ENCODE data around the gene PHIP.

The PHIP gene

DNA sequence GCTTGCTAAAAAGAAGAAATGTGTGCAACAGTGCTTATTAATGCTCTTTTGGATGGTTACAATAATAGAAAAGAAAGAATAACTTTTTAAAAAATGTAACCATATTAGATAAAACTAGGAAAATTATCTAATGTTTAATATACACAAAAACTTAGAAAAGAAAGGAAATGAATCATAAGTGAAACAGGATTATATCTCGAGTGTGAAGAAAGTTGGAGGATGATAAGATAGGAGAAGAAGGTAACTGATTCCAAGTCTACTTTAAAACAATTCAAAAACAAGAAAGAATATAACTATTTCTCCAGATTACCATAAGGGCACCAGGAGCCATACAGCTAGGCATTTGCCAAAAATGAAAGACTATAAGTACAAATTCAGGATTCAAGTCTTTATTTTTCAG lies 73.0 kb downstream of the PHIP start:
- Histone ChIP-seq H3K36me3 (ENCODE audit: insufficient read depth, low read depth, low read length) (peaks cover 98% of the 10 kb centered on the region), H3K27ac (ENCODE audit: low read length) (no peak overlapping the region)

DNA sequence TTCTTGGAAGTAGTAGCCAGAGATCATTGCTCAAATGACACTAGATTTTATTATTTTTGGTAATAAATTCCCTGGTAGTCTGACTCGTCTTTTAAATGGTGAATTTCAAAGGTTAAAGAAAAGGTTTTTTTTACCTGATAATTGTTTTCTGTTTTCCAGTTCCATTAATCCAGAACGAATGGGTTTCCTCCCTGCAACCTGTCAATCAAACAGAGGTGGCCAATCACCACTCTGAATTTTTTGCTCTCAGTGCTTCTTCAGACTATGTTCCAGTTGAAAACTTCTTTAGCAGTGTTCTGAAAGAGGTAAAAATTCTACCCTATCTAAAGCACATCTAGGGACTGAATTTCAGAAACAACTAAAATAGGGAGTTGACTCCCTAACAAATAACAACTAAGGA lies 73.8 kb downstream of the PHIP start:
- H3K27ac ChIP-seq (ENCODE audit: low read length): no peak overlapping the region
- no peak overlapping the region for H3K9ac ChIP-seq (ENCODE audit: low read depth, low read length)
- H3K4me1 ChIP-seq (ENCODE audit: insufficient read depth, low read length): no peaks in the 10 kb centered on the region
- H3K4me3 ChIP-seq (ENCODE audit: low read length): no peak overlapping the region
- no peaks in the 10 kb centered on the region for H3K9me3 ChIP-seq (ENCODE audit: insufficient read depth, low read depth, low read length)
- no peaks in the 10 kb centered on the region for H3K27me3 ChIP-seq (ENCODE audit: insufficient read depth, low read length)
- H3K36me3 ChIP-seq (ENCODE audit: insufficient read depth, low read depth, low read length): peaks cover 98% of the 10 kb centered on the region

More for the DNA sequence above, 73.0 kb downstream of the PHIP start:
- H3K9me3 ChIP-seq (ENCODE audit: insufficient read depth, low read depth, low read length): no peaks in the 10 kb centered on the region
- H3K9ac ChIP-seq (ENCODE audit: low read depth, low read length): no peak overlapping the region
- H3K4me3 ChIP-seq (ENCODE audit: low read length): no peak overlapping the region
- no peaks in the 10 kb centered on the region for H3K4me1 ChIP-seq (ENCODE audit: insufficient read depth, low read length)
- no peaks in the 10 kb centered on the region for H3K27me3 ChIP-seq (ENCODE audit: insufficient read depth, low read length)

DNA sequence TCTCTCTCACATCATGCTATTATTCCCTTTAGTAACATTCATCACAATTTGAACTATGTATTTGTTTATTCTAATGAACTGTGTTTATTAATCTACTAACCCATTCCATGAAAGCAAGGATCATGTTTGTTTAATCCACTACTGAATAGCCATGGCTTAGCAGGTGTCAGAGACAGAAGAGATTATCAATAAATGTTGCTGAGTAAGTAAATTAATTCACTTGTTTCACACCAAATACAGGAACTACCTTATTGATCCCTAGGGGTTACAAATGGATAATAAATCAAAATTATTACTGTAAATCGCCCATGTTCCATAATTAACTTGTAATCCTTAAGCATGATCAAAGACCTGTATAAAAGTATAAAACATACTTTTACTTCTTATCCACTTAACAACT lies 76.6 kb downstream of the PHIP start:
- Histone ChIP-seq H3K4me3 (ENCODE audit: low read length) (no peak overlapping the region), H3K36me3 (ENCODE audit: insufficient read depth, low read depth, low read length) (peaks cover 100% of the 10 kb centered on the region)

DNA sequence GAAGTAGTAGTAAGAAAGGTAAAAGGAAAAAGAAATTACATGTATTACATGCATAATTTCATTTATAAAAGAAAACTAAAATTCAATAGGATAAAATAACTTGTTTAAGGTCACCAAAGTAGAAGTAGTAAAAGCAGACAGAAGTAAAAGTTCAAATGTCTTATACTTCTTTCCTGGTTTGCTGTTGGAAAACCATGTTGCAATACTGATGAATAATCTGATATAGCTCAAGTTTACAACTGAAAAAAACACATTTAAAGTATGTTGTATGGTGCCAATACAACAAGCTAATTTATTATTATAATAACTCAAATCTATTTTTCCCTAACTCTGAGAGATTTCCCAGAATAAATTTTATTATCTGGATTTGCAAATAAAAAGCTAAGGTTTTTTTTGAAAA lies 78.3 kb downstream of the PHIP start:
- H3K36me3 ChIP-seq (ENCODE audit: insufficient read depth, low read depth, low read length): peaks cover 100% of the 10 kb centered on the region
- no peaks in the 10 kb centered on the region for H3K9me3 ChIP-seq (ENCODE audit: insufficient read depth, low read depth, low read length)
- no peak overlapping the region for H3K27ac ChIP-seq (ENCODE audit: low read length)
- no peak overlapping the region for H3K4me3 ChIP-seq (ENCODE audit: low read length)
- no peaks in the 10 kb centered on the region for H3K4me1 ChIP-seq (ENCODE audit: insufficient read depth, low read length)
- H3K27me3 ChIP-seq (ENCODE audit: insufficient read depth, low read length): no peaks in the 10 kb centered on the region
- H3K9ac ChIP-seq (ENCODE audit: low read depth, low read length): no peak overlapping the region

More for the DNA sequence above, 76.6 kb downstream of the PHIP start:
- no peak overlapping the region for H3K9ac ChIP-seq (ENCODE audit: low read depth, low read length)
- H3K27me3 ChIP-seq (ENCODE audit: insufficient read depth, low read length): no peaks in the 10 kb centered on the region
- no peaks in the 10 kb centered on the region for H3K9me3 ChIP-seq (ENCODE audit: insufficient read depth, low read depth, low read length)
- no peak overlapping the region for H3K27ac ChIP-seq (ENCODE audit: low read length)
- no peaks in the 10 kb centered on the region for H3K4me1 ChIP-seq (ENCODE audit: insufficient read depth, low read length)

DNA sequence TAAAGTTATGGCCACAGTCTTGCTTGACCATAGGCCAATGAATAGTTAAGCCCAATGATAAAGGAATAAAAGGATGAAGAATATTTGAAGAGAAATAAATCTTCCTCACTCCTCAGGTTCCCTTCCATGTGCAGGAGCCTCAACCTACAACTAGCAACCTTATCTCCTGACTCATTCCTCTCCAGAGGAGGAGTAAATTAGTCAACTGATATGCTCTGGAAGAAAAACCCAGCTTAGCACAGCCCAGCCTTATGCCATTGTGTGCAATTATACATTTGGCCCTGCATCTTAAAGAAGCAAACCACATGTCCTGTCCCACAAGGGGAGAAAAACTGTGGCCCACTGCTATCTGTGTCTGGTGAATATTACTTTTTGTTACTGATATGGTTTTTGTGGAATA lies 82.1 kb downstream of the PHIP start:
- peaks cover 97% of the 10 kb centered on the region for H3K36me3 ChIP-seq (ENCODE audit: insufficient read depth, low read depth, low read length)
- H3K27me3 ChIP-seq (ENCODE audit: insufficient read depth, low read length): no peaks in the 10 kb centered on the region
- no peak overlapping the region for H3K27ac ChIP-seq (ENCODE audit: low read length)
- no peaks in the 10 kb centered on the region for H3K4me1 ChIP-seq (ENCODE audit: insufficient read depth, low read length)
- H3K9ac ChIP-seq (ENCODE audit: low read depth, low read length): no peak overlapping the region
- peaks cover 3% of the 10 kb centered on the region; the same call in 1 of the 2 replicates for H3K9me3 ChIP-seq (ENCODE audit: insufficient read depth, low read depth, low read length)
- no peak overlapping the region for H3K4me3 ChIP-seq (ENCODE audit: low read length)

DNA sequence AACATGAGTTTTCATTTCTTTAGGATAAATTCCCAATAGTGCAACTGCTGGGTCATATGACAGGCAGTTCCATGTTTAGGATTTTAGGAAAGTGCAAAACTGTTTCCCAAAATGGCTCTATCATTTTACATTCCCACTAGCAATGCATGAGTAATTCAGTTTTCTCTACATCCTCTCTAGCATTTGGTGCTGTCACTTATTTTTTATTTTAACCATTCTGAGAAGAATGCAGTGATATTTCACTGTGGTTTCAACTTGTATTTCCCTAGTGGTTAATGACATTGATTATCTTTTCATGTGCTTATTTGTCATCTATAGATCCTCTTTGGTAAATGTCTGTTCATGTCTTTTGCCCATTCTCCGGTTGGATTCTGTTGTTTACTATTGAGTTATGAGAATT lies 82.7 kb downstream of the PHIP start:
- no peak overlapping the region for H3K27ac ChIP-seq (ENCODE audit: low read length)
- no peak overlapping the region for H3K9ac ChIP-seq (ENCODE audit: low read depth, low read length)
- no peaks in the 10 kb centered on the region for H3K4me1 ChIP-seq (ENCODE audit: insufficient read depth, low read length)
- peaks cover 3% of the 10 kb centered on the region; the same call in 1 of the 2 replicates for H3K9me3 ChIP-seq (ENCODE audit: insufficient read depth, low read depth, low read length)
- H3K4me3 ChIP-seq (ENCODE audit: low read length): no peak overlapping the region
- no peaks in the 10 kb centered on the region for H3K27me3 ChIP-seq (ENCODE audit: insufficient read depth, low read length)
- peaks cover 97% of the 10 kb centered on the region for H3K36me3 ChIP-seq (ENCODE audit: insufficient read depth, low read depth, low read length)

DNA sequence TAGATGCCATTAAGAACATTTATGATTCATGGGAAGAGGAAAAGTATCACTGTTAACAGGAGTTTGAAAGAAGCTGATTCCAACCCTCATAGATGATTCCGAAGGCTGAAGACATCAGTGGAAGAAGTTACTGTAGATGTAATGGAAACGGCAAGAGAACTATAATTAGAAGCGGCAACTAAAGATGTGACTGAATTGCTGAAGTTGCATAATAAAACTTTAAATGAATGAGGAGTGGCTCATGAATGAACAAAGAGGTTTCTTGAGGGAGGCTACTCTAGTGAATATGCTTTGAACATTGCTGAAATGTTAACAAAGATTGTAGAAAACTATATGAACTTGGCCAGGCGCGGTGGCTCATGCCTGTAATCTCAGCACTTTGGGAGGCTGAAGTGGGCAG lies 84.1 kb downstream of the PHIP start:
- no peaks in the 10 kb centered on the region for H3K27me3 ChIP-seq (ENCODE audit: insufficient read depth, low read length)
- no peaks in the 10 kb centered on the region for H3K4me1 ChIP-seq (ENCODE audit: insufficient read depth, low read length)
- no peak overlapping the region for H3K9ac ChIP-seq (ENCODE audit: low read depth, low read length)
- H3K9me3 ChIP-seq (ENCODE audit: insufficient read depth, low read depth, low read length): peaks cover 3% of the 10 kb centered on the region; the same call in 1 of the 2 replicates
- no peak overlapping the region for H3K4me3 ChIP-seq (ENCODE audit: low read length)
- no peak overlapping the region for H3K27ac ChIP-seq (ENCODE audit: low read length)
- H3K36me3 ChIP-seq (ENCODE audit: insufficient read depth, low read depth, low read length): peaks cover 97% of the 10 kb centered on the region

DNA sequence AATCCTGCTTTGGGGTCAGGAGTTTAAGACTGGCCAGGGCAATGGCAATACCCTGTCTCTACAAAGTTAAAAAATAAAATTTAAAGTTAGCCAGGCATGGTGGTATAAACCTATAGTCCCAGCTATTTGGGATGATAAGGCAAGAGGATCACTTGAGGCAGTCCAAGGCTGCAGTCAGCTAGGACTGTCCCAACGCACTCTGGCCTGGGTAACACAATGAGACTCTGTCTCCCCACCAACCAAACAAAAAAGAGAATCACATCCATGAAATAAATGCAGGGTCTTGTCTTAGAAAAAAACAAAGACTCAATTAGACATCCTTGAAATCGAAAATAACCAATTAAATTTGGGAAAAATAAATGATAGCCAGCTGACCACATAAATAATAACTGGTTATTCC lies 88.9 kb downstream of the PHIP start:
- peaks cover 97% of the 10 kb centered on the region for H3K36me3 ChIP-seq (ENCODE audit: insufficient read depth, low read depth, low read length)
- H3K27ac ChIP-seq (ENCODE audit: low read length): no peak overlapping the region
- no peaks in the 10 kb centered on the region for H3K4me1 ChIP-seq (ENCODE audit: insufficient read depth, low read length)
- H3K4me3 ChIP-seq (ENCODE audit: low read length): no peak overlapping the region
- no peaks in the 10 kb centered on the region for H3K27me3 ChIP-seq (ENCODE audit: insufficient read depth, low read length)
- H3K9ac ChIP-seq (ENCODE audit: low read depth, low read length): no peak overlapping the region
- H3K9me3 ChIP-seq (ENCODE audit: insufficient read depth, low read depth, low read length): peaks cover 3% of the 10 kb centered on the region; the same call in 1 of the 2 replicates

DNA sequence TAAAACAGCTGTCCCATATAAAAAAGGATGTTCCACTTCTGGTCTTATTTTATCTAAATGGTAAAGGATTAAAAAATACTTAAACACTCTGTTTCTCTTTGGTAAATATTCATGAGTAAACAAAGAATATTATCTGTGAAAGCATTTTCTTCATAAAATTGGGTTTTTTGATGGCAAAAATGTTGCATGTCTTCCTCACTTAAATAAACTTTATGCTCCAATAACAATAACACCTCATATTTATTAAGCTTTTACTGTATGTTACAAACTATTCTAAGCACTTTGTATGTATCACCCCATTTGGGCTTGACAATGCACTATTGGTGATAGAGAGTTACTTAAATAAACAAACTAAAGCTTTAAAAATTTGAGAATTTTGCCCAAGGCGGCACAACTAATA lies 91.9 kb downstream of the PHIP start:
- H3K4me3 ChIP-seq (ENCODE audit: low read length): no peak overlapping the region
- H3K27me3 ChIP-seq (ENCODE audit: insufficient read depth, low read length): no peaks in the 10 kb centered on the region
- peaks cover 100% of the 10 kb centered on the region for H3K36me3 ChIP-seq (ENCODE audit: insufficient read depth, low read depth, low read length)
- H3K27ac ChIP-seq (ENCODE audit: low read length): no peak overlapping the region
- H3K4me1 ChIP-seq (ENCODE audit: insufficient read depth, low read length): no peaks in the 10 kb centered on the region
- H3K9me3 ChIP-seq (ENCODE audit: insufficient read depth, low read depth, low read length): no peaks in the 10 kb centered on the region
- no peak overlapping the region for H3K9ac ChIP-seq (ENCODE audit: low read depth, low read length)

DNA sequence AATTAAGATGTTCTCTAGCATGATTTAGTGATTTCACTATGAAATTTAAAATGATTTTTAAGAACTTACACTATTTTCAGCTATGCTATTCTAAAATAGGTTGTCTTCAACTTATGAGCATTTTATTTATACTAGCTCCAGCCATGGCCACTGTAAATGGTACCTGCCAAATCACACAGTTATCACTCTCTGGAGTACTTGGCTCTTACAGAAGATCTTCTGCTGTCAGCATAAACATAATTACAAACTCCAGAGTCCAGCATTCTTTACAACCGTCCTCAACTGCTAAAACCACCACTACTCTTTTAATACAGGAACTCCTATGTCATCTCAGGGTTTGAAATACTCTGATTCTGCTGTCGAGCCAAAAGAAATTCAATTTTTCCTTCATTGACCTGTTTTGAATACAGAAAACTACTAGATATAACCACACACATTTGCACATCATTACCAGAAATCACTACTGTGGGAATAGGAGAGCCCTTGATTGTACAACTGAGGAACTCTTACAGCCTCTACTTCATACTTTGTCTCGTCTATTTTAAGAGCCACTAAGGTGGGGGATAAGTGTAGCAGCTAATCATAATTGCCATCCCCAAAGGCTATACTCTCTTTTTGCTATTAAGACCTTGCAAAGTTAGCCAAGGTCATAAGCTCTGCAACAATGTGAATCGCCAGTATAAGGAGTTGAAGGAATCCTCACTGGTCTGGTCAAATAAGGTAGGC lies 93.7 kb downstream of the PHIP start:
- Histone ChIP-seq H3K9me3 (ENCODE audit: insufficient read depth, low read depth, low read length) (no peaks in the 10 kb centered on the region), H3K9ac (ENCODE audit: low read depth, low read length) (no peak overlapping the region), H3K4me3 (ENCODE audit: low read length) (no peak overlapping the region), H3K27ac (ENCODE audit: low read length) (no peak overlapping the region), H3K27me3 (ENCODE audit: insufficient read depth, low read length) (no peaks in the 10 kb centered on the region), H3K36me3 (ENCODE audit: insufficient read depth, low read depth, low read length) (peaks cover 100% of the 10 kb centered on the region), H3K4me1 (ENCODE audit: insufficient read depth, low read length) (no peaks in the 10 kb centered on the region)

DNA sequence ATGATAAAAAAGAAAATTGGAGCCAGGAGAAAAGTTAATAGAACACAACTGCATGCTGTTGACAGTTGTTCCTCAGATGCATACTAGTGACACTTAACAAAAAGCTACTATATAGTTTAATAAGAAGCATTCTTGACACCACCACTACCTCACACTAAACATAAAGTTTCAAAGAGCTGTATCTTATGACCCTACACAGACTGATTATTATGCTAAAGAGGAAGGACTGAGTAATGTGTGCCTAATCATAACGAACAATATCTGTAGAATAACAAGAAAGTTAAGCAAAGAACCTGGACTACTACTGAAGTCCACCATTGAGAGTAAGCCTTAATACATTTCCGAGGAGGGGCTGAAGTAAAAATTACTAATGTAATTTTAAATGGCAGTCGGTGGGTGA lies 110.9 kb downstream of the PHIP start:
- no peaks in the 10 kb centered on the region for H3K9me3 ChIP-seq (ENCODE audit: insufficient read depth, low read depth, low read length)
- no peak overlapping the region for H3K4me3 ChIP-seq (ENCODE audit: low read length)
- no peaks in the 10 kb centered on the region for H3K4me1 ChIP-seq (ENCODE audit: insufficient read depth, low read length)
- H3K9ac ChIP-seq (ENCODE audit: low read depth, low read length): no peak overlapping the region
- H3K27ac ChIP-seq (ENCODE audit: low read length): no peak overlapping the region
- no peaks in the 10 kb centered on the region for H3K27me3 ChIP-seq (ENCODE audit: insufficient read depth, low read length)
- peaks cover 92% of the 10 kb centered on the region for H3K36me3 ChIP-seq (ENCODE audit: insufficient read depth, low read depth, low read length)

DNA sequence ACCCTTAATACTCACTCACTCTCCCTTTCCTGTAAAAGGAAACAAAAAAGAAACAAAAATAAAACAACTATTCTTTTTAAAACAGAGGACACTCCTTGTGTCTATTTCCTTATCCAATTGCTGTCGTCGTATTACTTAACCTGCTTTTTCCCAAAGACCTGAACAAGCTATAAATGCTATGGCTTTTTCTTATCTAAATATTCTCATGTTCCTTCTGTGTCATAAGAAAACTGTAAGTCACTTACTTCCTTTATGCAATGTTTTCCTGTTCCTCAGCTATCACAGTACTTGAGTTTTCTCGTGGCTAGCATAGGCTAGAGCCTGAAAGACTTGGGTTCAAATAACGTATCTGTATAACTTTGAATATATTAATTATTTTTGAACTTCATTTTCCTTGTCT lies 111.5 kb downstream of the PHIP start:
- Histone ChIP-seq H3K4me1 (ENCODE audit: insufficient read depth, low read length) (no peaks in the 10 kb centered on the region), H3K4me3 (ENCODE audit: low read length) (no peak overlapping the region), H3K9ac (ENCODE audit: low read depth, low read length) (no peak overlapping the region), H3K27ac (ENCODE audit: low read length) (no peak overlapping the region), H3K9me3 (ENCODE audit: insufficient read depth, low read depth, low read length) (no peaks in the 10 kb centered on the region), H3K27me3 (ENCODE audit: insufficient read depth, low read length) (no peaks in the 10 kb centered on the region), H3K36me3 (ENCODE audit: insufficient read depth, low read depth, low read length) (peaks cover 98% of the 10 kb centered on the region)

Measured in iPS-20b (cell line).